BJ (cell line): ENCODE data around the gene GPC6. TPM values are rescaled to one million over a fixed set of nuclear protein-coding genes. Genes with fewer than 3 reads are reported as not detected.
A peak's percentile ranks its signal among the peaks of the same experiment; 100 is the strongest.

Source experiments
- CTCF ChIA-PET: fragments of 350-600 bp; formaldehyde crosslinking; extraction: SDS; loops from one replicate; lab custom pipeline; 2021; ENCODE audit warnings: antibody characterized with exemption, inconsistent platforms; lab: Yijun Ruan, JAX
- POLR2A ChIA-PET: fragments of 300-600 bp; sonication (Branson Sonifier 250); formaldehyde crosslinking; extraction: SDS; loops from one replicate; lab custom pipeline; 2021; ENCODE audit warnings: antibody characterized with exemption; lab: Charles Lee
- DNase-seq: peaks from one replicate; pipeline ENCODE4 v3.0.0-alpha.2; 2011; ENCODE audit warnings: low read depth
- H3K27me3 ChIP-seq: 2 replicates; pipeline ENCODE4 v1.6.0; 2011; ENCODE audit warnings: low read length; ENCODE audit not compliant: control insufficient read depth, insufficient read depth
- H3K36me3 ChIP-seq: 2 replicates; pipeline ENCODE4 v1.5.1; 2011; ENCODE audit warnings: low read length; ENCODE audit not compliant: control insufficient read depth, insufficient read depth
- H3K4me3 ChIP-seq: 2 replicates; pipeline ENCODE4 v1.5.1; 2011; ENCODE audit warnings: low read depth, mild to moderate bottlenecking, control low read depth, low read length
- CTCF ChIP-seq: IDR thresholded peaks from 2 replicates; pipeline ENCODE4 v1.5.1; 2011; ENCODE audit warnings: low read depth, mild to moderate bottlenecking, control low read depth, inconsistent platforms, low read length, moderate library complexity; ENCODE audit not compliant: insufficient read depth
- polyA plus RNA-seq: library from polyadenylated mRNA; depleted of rRNA; stranded (reverse); fragments of >200 nt; gene quantifications from 2 replicates; pipeline ENCODE4 v1.2.3, GENCODE V29; 2011

Gene GPC6
- polyA plus RNA-seq, 1 experiment: 23.0 TPM

GRCh38 chr13:93416736-93417355, 190.2 kb downstream of the GPC6 start:
- DNase-seq: peak; percentile 17
- CTCF ChIA-PET: no interaction called here
- Histone ChIP-seq H3K36me3 (no peaks in the 10 kb centered on the region), H3K4me3 (no peak overlapping the region), H3K27me3 (no peaks in the 10 kb centered on the region)
- POLR2A ChIA-PET: no interaction called here
- no peak for TF ChIP-seq CTCF

DNA sequence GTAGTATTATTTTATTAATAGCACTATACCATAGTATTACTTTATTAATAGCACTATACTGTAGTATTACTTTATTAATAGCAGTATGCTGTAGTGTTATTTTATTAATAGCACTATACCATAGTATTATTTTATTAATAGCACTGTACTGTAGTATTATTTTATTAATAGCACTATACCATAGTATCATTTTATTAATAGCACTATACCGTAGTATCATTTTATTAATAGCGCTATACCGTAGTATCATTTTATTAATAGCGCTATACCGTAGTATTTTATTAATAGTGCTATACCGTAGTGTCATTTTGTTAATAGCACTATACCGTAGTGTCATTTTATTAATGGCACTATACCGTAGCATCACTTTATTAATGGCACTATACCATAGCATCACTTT, 191.8 kb downstream of the GPC6 start:
- DNase-seq: no peak
- no peaks in the 10 kb centered on the region for H3K36me3 ChIP-seq
- no peaks in the 10 kb centered on the region for H3K27me3 ChIP-seq
- ChIA-PET POLR2A (no interaction called here), CTCF (no interaction called here)
- no peak for TF ChIP-seq CTCF
- no peak overlapping the region for H3K4me3 ChIP-seq

GRCh38 chr13:93420206-93420605, 193.6 kb downstream of the GPC6 start:
- no peak for DNase-seq
- POLR2A ChIA-PET: no interaction called here
- no peaks in the 10 kb centered on the region for H3K36me3 ChIP-seq
- H3K27me3 ChIP-seq: no peaks in the 10 kb centered on the region
- CTCF ChIA-PET: no interaction called here
- no peak overlapping the region for H3K4me3 ChIP-seq
- no peak for TF ChIP-seq CTCF

GRCh38 chr13:93420887-93421286, 194.3 kb downstream of the GPC6 start:
- no peak for TF ChIP-seq CTCF
- Histone ChIP-seq H3K27me3 (no peaks in the 10 kb centered on the region), H3K4me3 (no peak overlapping the region), H3K36me3 (no peaks in the 10 kb centered on the region)
- CTCF ChIA-PET: no interaction called here
- POLR2A ChIA-PET: no interaction called here
- DNase-seq: no peak

- Histone ChIP-seq H3K4me3 (no peak overlapping the region), H3K27me3 (no peaks in the 10 kb centered on the region), H3K36me3 (no peaks in the 10 kb centered on the region)
- TF ChIP-seq CTCF: no peak
- POLR2A ChIA-PET: no interaction called here
- no peak for DNase-seq
- CTCF ChIA-PET: no interaction called here
These were observed 196.5 kb downstream of the GPC6 start for GRCh38 chr13:93422980-93423543.
